ENCODE measurements around the gene GABRG3.

Gene GABRG3

DNA sequence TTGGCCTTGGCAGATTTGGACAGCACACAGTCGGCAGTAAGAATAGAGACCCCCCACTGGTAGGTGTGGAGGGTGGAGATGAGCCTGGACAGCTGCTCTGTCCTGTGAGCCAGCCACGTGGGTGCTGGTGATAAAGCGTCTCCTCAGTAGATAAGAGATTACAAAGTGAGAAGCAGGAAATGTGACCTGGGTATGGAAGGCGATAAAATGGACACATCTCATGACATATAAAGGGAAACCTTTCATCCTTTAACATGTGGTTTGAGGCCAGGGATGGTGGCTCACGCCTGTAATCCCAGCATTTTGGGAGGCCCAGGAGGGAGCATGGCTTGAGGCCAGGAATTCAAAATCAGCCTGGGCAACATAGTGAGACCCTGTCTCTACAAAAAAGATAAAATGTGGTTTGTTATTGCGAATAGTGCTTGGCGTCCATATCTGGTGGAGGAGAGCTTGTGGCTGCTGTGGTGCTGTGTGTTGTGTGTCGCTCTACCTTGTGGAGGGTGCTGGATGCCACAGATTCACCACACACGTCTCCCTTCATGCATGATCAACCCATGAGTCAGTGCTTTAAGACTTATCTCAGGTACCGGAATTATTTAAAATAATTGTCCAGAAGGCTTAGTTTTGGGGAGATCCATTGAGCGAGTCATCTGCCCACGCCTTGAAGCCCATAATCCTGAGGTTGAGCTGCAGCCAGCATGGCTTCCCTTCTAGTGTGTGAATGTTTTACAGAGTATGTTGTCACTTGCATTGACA lies 157.0 kb downstream of the GABRG3 start:
- H3K4me3 ChIP-seq (ENCODE audit: control insufficient read depth, low read depth, low read length), result no peak overlapping the region
- no peak for DNase-seq (ENCODE audit: low read depth)
- TF ChIP-seq, protein P1, sequence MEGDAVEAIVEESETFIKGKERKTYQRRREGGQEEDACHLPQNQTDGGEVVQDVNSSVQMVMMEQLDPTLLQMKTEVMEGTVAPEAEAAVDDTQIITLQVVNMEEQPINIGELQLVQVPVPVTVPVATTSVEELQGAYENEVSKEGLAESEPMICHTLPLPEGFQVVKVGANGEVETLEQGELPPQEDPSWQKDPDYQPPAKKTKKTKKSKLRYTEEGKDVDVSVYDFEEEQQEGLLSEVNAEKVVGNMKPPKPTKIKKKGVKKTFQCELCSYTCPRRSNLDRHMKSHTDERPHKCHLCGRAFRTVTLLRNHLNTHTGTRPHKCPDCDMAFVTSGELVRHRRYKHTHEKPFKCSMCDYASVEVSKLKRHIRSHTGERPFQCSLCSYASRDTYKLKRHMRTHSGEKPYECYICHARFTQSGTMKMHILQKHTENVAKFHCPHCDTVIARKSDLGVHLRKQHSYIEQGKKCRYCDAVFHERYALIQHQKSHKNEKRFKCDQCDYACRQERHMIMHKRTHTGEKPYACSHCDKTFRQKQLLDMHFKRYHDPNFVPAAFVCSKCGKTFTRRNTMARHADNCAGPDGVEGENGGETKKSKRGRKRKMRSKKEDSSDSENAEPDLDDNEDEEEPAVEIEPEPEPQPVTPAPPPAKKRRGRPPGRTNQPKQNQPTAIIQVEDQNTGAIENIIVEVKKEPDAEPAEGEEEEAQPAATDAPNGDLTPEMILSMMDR (IDR thresholded peaks at IDR 0.05; ENCODE audit: control insufficient read depth, insufficient read depth, low read depth, low read length, missing control alignments), result no peak

DNA sequence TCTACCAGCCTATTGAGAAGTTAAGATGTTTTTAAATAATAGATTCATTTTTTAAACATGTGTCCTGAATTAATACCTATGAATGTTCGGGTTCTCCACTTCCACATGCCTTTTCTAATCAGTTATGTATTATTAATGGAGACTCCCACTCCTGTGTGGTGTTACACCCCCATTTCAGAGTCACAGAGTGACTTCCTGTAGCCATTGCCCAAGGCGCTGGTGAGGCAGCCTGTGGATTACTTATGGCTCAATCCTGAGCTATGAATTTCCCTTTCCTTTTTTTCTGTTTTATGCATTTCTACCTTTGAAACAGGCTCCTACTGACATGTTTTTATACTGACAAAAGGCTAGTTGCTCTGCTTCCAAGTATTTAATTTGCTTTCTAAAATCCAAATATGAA lies 162.3 kb downstream of the GABRG3 start:
- TF ChIP-seq, protein P1 (IDR thresholded peaks at IDR 0.05; ENCODE audit: control insufficient read depth, insufficient read depth, low read depth, low read length, missing control alignments), result no peak
- DNase-seq (ENCODE audit: low read depth), result no peak
- no peak overlapping the region for H3K4me3 ChIP-seq (ENCODE audit: control insufficient read depth, low read depth, low read length)

DNA sequence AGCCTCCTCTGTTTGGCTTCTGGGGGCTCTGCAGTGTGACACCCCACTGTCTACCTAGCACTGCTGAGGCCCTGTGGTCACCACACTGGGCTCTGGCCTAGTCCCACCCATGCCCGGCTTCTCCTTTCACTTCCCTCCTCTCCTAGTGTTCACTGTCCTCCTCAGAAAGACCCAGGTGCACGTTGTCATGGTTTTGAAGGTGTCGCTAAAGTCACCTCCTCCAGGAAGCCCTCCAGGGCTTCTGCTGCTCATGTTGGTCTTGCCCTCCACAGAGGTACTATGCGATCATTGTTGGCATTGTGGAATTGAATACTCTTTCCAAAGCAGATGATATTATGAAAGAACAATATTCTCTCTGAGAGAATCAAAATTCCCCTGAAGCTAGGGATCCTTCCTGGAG lies 163.5 kb downstream of the GABRG3 start:
- DNase-seq (ENCODE audit: low read depth), result no peak
- TF ChIP-seq, protein P1 (IDR thresholded peaks at IDR 0.05; ENCODE audit: control insufficient read depth, insufficient read depth, low read depth, low read length, missing control alignments), result no peak

DNA sequence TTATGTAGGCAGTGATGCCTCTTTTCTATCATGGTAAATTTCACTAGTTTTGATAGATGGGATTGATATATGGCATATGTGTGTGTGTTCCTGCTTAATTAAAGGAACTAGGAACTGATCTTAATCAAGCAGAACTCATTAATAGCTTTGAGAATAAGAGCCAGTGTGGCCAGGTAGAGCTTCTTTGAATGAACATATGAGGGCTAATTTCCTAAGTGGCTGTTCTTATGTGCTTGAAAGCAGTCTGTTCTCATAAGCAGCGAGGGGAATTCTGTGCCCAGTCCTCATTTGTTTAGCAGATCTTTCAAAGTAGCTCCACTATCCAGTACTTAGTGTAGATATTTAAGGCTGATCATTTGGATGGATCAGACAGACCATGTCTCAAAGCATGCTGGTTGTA lies 164.2 kb downstream of the GABRG3 start:
- DNase-seq (ENCODE audit: low read depth), result no peak
- TF ChIP-seq, protein P1 (IDR thresholded peaks at IDR 0.05; ENCODE audit: control insufficient read depth, insufficient read depth, low read depth, low read length, missing control alignments), result no peak
- H3K4me3 ChIP-seq (ENCODE audit: control insufficient read depth, low read depth, low read length), result no peak overlapping the region

More for the DNA sequence above, 163.5 kb downstream of the GABRG3 start:
- no peak overlapping the region for H3K4me3 ChIP-seq (ENCODE audit: control insufficient read depth, low read depth, low read length)

DNA sequence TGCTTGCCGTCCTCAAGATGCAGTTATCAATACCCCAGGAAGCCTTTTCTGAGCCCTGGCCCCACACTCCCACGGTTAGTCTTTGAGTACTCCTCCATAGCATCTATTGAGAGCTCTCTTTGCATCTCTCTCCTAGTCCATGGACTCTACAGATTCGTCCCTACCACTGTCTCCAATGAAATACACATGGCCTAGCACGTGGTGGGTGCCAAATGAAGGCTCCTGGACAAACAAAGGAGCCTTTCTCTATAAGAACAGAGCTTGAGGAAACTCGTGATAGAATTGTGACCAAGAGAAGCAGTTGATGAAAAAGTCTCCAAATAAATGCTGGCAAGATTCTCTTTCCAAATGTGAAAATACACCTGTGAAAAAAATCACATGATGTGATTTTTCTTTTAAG lies 166.1 kb downstream of the GABRG3 start:
- no peak for DNase-seq (ENCODE audit: low read depth)
- TF ChIP-seq, protein P1 (IDR thresholded peaks at IDR 0.05; ENCODE audit: control insufficient read depth, insufficient read depth, low read depth, low read length, missing control alignments), result no peak
- no peak overlapping the region for H3K4me3 ChIP-seq (ENCODE audit: control insufficient read depth, low read depth, low read length)

DNA sequence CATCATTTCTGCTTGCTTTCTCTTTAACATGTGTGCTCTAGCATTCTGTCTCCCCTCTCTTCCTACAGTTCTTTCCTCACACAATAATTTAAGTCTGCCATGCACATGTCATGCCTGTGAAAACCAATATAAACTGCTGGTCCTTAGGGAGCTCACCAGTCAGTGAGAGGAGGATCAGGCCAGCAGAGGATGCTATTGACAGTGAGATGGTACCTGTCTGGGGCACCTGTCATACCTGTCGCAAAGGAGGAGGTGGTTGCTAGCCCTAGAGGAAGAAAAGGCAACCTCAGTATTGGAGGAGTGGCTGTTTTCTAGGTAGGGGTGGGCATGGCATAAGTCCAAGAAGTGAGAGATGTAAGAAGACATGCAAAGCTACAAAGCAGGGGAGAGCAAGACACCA lies 194.6 kb downstream of the GABRG3 start:
- DNase-seq (ENCODE audit: low read depth), result no peak
- TF ChIP-seq, protein P1 (IDR thresholded peaks at IDR 0.05; ENCODE audit: control insufficient read depth, insufficient read depth, low read depth, low read length, missing control alignments), result no peak
- H3K4me3 ChIP-seq (ENCODE audit: control insufficient read depth, low read depth, low read length), result no peak overlapping the region
